Small intestine (tissue), 4 donors: Measurements from ENCODE around the gene UQCR11. TPM values are rescaled to one million over a fixed set of nuclear protein-coding genes. Genes with fewer than 3 reads are reported as not detected.

ENCODE experiments used
- polyA plus RNA-seq, 4 donors: library from polyadenylated mRNA; stranded (reverse) in 3 of 4; unstranded in 1 of 4; fragments of 200-250 nt in 3 of 4; fragments of 120-200 nt in 1 of 4; gene quantifications; one replicate each; pipeline versions ENCODE4 v1.2.1 to v1.2.3, GENCODE V29; 2013
- donor health status: healthy with polysubstance abuse.
- donor health status: Bipolar disorder and iron deficiency.
- donor health status: healthy.

The UQCR11 gene
- polyA plus RNA-seq, 4 donors, result 115 to 283 (median 212) TPM

Other genes with a start within 250 kb of the UQCR11 start
- gene NDUFS7, start 221.6 kb downstream of the UQCR11 start, polyA plus RNA-seq, result 100 to 1,000 TPM in 3 of 4 donors, 10 to 100 TPM in 1; 82.0 to 350 (median 248) TPM
- 10 to 100 TPM in 1 of 4 donors, 1 to 10 TPM in 3; 1.1 to 25.7 (median 4.3) TPM for gene GAMT, start 203.9 kb downstream of the UQCR11 start, polyA plus RNA-seq
- gene DAZAP1, start 197.9 kb downstream of the UQCR11 start, polyA plus RNA-seq, result 100 to 1,000 TPM in 1 of 4 donors, 10 to 100 TPM in 3; 60.2 to 124 (median 80.5) TPM
- 1,000 to 10,000 TPM; 1,394 to 3,547 (median 2,919) TPM for gene RPS15, start 167.1 kb downstream of the UQCR11 start, polyA plus RNA-seq
- gene APC2, start 155.3 kb downstream of the UQCR11 start, polyA plus RNA-seq, result 1 to 10 TPM in 1 of 4 donors, under 1 TPM in 2, not detected in 1; 0.58 to 2.1 (median 0.81) TPM
- 10 to 100 TPM; 32.0 to 62.1 (median 52.8) TPM for gene C19orf25, start 126.2 kb downstream of the UQCR11 start, polyA plus RNA-seq
- gene PCSK4, start 115.1 kb downstream of the UQCR11 start, polyA plus RNA-seq, result 10 to 100 TPM in 2 of 4 donors, 1 to 10 TPM in 2; 4.5 to 13.0 (median 8.8) TPM
- 100 to 1,000 TPM; 167 to 363 (median 244) TPM for gene REEP6, start 114.3 kb downstream of the UQCR11 start, polyA plus RNA-seq
- 10 to 100 TPM in 3 of 4 donors, 1 to 10 TPM in 1; 6.4 to 24.8 (median 18.6) TPM for gene ADAMTSL5, start 92.4 kb downstream of the UQCR11 start, polyA plus RNA-seq
- under 1 TPM in 2 of 4 donors, not detected in 2; 0.15 to 0.25 TPM for gene PLK5, start 81.4 kb downstream of the UQCR11 start, polyA plus RNA-seq
- gene MEX3D, start 37.1 kb downstream of the UQCR11 start, polyA plus RNA-seq, result 10 to 100 TPM in 2 of 4 donors, 1 to 10 TPM in 2; 4.1 to 14.8 (median 8.7) TPM
- 100 to 1,000 TPM in 1 of 4 donors, 10 to 100 TPM in 3; 48.3 to 112 (median 69.9) TPM for gene MBD3, start 12.6 kb downstream of the UQCR11 start, polyA plus RNA-seq
- 10 to 100 TPM; 43.2 to 68.9 (median 52.7) TPM for gene TCF3, start 47.2 kb upstream of the UQCR11 start, polyA plus RNA-seq
- gene ONECUT3, start 148.0 kb upstream of the UQCR11 start, polyA plus RNA-seq, result under 1 TPM; under 0.01 to 0.46 (median 0.15) TPM
- gene ATP8B3, start 206.8 kb upstream of the UQCR11 start, polyA plus RNA-seq, result under 1 TPM in 3 of 4 donors, not detected in 1; 0.45 to 0.52 (median 0.47) TPM
- gene REXO1, start 243.0 kb upstream of the UQCR11 start, polyA plus RNA-seq, result 10 to 100 TPM; 18.4 to 31.8 (median 23.6) TPM